Measurements from ENCODE around the gene VAMP2.

DNA sequence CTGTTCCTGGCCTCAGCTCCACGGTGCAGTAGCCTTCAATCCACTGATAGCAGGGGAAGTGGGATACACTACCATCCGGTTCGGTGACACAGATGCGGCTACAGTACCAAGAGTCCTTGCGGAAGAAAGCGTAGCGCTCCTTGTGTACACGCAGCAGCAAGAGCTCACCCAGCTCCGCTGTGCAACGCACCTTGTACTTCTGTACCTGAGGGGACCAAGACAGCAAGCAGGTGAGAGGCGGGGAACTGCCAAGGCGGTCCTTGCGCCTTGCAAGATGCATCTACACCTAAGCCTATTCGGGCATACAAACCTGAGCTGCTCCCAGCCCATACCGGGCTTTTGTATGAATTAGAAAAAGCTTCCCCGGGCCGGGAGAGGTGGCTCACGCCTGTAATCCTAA is 46.0 kb downstream of the VAMP2 start:
- TF ChIP-seq, protein P1, sequence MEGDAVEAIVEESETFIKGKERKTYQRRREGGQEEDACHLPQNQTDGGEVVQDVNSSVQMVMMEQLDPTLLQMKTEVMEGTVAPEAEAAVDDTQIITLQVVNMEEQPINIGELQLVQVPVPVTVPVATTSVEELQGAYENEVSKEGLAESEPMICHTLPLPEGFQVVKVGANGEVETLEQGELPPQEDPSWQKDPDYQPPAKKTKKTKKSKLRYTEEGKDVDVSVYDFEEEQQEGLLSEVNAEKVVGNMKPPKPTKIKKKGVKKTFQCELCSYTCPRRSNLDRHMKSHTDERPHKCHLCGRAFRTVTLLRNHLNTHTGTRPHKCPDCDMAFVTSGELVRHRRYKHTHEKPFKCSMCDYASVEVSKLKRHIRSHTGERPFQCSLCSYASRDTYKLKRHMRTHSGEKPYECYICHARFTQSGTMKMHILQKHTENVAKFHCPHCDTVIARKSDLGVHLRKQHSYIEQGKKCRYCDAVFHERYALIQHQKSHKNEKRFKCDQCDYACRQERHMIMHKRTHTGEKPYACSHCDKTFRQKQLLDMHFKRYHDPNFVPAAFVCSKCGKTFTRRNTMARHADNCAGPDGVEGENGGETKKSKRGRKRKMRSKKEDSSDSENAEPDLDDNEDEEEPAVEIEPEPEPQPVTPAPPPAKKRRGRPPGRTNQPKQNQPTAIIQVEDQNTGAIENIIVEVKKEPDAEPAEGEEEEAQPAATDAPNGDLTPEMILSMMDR (conservative IDR thresholded peaks at IDR 0.05; ENCODE audit: low read depth, low read length), result no peak
- TF ChIP-seq EZH2phosphoT487 (IDR thresholded peaks at IDR 0.05; ENCODE audit: borderline replicate concordance, low read length), result no peak
- TF ChIP-seq EZH2 (IDR thresholded peaks at IDR 0.05; ENCODE audit: low read length, unreplicated experiment), result no peak

All from PC-3 (cell line).